ENCODE data around the gene SLC22A15.

The SLC22A15 gene

DNA sequence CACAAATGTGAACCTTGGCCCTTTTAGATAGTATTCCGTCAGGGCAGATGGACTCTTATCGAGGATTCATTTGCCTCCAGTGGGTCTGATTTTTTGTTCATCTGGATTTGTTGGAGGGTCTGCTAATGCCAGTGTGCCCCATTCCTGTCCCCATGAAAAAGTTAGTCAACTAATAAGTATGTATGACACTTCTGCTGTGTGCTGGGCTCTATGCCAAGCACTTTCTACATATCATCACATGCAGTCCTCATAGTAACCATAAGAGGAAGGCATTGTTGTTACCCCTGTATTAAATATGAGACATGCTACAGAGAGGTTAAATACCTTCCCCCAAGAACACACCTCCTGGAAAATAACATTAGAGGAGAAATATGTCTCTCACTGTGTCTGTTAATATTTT lies 88.3 kb downstream of the SLC22A15 start:
- TF ChIP-seq FOXP2 (optimal IDR thresholded peaks at IDR 0.05; ENCODE audit: borderline replicate concordance, extremely low read depth, extremely low read length, insufficient read depth), result no peak
- TF ChIP-seq SIN3A (IDR thresholded peaks at IDR 0.05; ENCODE audit: borderline replicate concordance, insufficient read depth, low read length), result no peak
- TF ChIP-seq POLR2AphosphoS5 (IDR thresholded peaks at IDR 0.05; ENCODE audit: low read depth, low read length), result no peak
- TF ChIP-seq, protein P1, sequence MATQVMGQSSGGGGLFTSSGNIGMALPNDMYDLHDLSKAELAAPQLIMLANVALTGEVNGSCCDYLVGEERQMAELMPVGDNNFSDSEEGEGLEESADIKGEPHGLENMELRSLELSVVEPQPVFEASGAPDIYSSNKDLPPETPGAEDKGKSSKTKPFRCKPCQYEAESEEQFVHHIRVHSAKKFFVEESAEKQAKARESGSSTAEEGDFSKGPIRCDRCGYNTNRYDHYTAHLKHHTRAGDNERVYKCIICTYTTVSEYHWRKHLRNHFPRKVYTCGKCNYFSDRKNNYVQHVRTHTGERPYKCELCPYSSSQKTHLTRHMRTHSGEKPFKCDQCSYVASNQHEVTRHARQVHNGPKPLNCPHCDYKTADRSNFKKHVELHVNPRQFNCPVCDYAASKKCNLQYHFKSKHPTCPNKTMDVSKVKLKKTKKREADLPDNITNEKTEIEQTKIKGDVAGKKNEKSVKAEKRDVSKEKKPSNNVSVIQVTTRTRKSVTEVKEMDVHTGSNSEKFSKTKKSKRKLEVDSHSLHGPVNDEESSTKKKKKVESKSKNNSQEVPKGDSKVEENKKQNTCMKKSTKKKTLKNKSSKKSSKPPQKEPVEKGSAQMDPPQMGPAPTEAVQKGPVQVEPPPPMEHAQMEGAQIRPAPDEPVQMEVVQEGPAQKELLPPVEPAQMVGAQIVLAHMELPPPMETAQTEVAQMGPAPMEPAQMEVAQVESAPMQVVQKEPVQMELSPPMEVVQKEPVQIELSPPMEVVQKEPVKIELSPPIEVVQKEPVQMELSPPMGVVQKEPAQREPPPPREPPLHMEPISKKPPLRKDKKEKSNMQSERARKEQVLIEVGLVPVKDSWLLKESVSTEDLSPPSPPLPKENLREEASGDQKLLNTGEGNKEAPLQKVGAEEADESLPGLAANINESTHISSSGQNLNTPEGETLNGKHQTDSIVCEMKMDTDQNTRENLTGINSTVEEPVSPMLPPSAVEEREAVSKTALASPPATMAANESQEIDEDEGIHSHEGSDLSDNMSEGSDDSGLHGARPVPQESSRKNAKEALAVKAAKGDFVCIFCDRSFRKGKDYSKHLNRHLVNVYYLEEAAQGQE (IDR thresholded peaks at IDR 0.05; ENCODE audit: insufficient read depth in 1 of 2, low read depth in 2 of 2, low read length in 2 of 2), result no peak
- TF ChIP-seq TAF1 (IDR thresholded peaks at IDR 0.05; ENCODE audit: borderline replicate concordance, insufficient read depth, low read length), result no peak

DNA sequence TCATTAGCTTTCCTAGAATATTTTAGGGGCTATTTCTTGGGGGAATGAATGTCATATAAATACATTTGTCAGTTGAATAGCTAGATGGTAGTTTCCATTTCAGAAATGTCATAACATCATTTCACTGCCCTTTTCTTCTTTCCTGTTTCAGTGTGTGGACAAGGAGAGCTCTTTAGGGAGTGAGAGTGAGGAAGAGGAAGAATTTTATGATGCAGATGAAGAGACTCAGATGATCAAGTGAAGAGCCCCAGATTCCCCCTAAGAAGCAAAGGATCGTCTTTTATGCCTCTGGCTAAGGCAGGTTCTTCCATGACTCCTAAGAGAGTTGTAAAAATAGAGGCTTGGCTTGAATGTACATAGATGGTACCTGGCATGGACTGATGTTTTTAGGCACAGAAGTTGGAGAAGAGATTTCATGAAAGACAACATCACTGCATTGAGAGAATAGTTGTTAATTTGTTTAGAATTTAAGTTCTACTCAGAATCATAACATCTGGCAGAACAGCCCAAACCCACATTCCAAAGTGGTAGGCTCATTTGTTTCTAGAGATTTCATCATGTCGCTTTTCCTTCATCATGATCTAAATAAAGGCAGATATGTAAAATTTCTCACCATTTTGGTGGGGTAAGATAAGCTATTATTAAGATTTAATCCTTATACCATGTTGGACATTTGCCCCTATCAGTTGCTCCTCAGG lies 90.7 kb downstream of the SLC22A15 start:
- TF ChIP-seq, protein P1 (IDR thresholded peaks at IDR 0.05; ENCODE audit: insufficient read depth in 1 of 2, low read depth in 2 of 2, low read length in 2 of 2), result no peak
- TF ChIP-seq POLR2AphosphoS5 (IDR thresholded peaks at IDR 0.05; ENCODE audit: low read depth, low read length) (no peak), TAF1 (IDR thresholded peaks at IDR 0.05; ENCODE audit: borderline replicate concordance, insufficient read depth, low read length) (no peak), FOXP2 (optimal IDR thresholded peaks at IDR 0.05; ENCODE audit: borderline replicate concordance, extremely low read depth, extremely low read length, insufficient read depth) (no peak), SIN3A (IDR thresholded peaks at IDR 0.05; ENCODE audit: borderline replicate concordance, insufficient read depth, low read length) (no peak)

DNA sequence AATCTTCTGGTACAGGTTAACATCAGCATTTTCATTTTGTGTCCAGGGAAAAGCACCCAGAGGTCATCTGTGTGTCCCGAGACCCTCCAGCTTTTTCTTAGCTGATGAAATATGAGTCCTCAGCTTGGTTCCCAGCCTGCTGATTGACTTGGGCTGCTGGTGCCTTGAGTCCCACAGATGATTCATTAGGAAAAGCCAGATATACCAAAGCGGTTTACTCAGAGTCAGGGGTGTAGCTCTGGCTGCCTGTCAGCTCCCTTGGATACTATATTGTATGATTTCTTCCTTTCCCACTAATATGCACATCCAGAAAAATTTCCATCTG lies 91.2 kb downstream of the SLC22A15 start:
- TF ChIP-seq, protein P1 (IDR thresholded peaks at IDR 0.05; ENCODE audit: insufficient read depth in 1 of 2, low read depth in 2 of 2, low read length in 2 of 2), result no peak
- TF ChIP-seq POLR2AphosphoS5 (IDR thresholded peaks at IDR 0.05; ENCODE audit: low read depth, low read length) (no peak), TAF1 (IDR thresholded peaks at IDR 0.05; ENCODE audit: borderline replicate concordance, insufficient read depth, low read length) (no peak)

DNA sequence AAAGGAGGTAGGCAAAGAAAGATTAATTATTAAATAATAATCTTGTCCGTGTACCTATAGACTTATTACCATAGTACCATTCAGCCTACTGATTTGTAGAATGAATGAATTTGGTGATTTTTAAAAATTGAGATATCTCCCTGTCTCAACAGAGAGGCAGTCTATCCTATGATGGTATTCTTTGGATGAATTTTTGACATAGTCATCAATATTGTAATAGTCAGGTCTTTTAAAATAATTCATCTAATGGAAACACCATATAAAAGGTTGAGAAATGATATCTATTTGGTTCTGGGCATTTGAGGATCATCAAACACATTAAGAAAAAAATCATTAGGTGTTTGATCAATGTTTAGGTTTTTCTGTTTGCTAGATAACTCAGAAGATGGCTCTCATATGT lies 99.3 kb downstream of the SLC22A15 start:
- TF ChIP-seq FOXP2 (optimal IDR thresholded peaks at IDR 0.05; ENCODE audit: borderline replicate concordance, extremely low read depth, extremely low read length, insufficient read depth) (no peak), POLR2AphosphoS5 (IDR thresholded peaks at IDR 0.05; ENCODE audit: low read depth, low read length) (no peak)

DNA sequence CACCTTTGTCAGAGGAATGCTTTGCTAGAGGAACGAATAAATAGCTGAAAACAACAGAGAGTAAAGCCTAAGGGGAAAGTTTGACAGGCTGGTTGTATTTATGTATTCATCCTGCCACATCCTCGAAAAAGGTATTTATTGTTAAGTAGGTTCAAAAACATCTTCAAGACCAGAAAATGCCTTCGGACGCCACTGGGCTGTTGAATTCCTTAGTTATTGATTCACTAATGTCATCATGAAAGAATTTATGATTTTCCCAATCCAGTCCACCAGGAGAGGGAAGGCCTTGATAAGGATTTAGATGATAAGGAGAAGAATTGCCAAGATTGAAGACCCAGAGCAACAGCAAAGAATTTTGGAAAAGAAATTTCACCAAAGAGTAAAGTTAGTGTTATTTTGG lies 99.7 kb downstream of the SLC22A15 start:
- TF ChIP-seq POLR2AphosphoS5 (IDR thresholded peaks at IDR 0.05; ENCODE audit: low read depth, low read length) (no peak), FOXP2 (optimal IDR thresholded peaks at IDR 0.05; ENCODE audit: borderline replicate concordance, extremely low read depth, extremely low read length, insufficient read depth) (no peak), TAF1 (IDR thresholded peaks at IDR 0.05; ENCODE audit: borderline replicate concordance, insufficient read depth, low read length) (no peak), SIN3A (IDR thresholded peaks at IDR 0.05; ENCODE audit: borderline replicate concordance, insufficient read depth, low read length) (no peak)
- TF ChIP-seq, protein P1 (IDR thresholded peaks at IDR 0.05; ENCODE audit: insufficient read depth in 1 of 2, low read depth in 2 of 2, low read length in 2 of 2), result no peak

Measured in PFSK-1 (cell line).